Chondrocyte (in vitro differentiated cells): ENCODE results near the gene COG5. TPM values are rescaled to one million over a fixed set of nuclear protein-coding genes. Genes with fewer than 3 reads are reported as not detected.
A peak's percentile ranks its signal among the peaks of the same experiment; 100 is the strongest.

ENCODE experiments used
- DNase-seq: peaks from one replicate; pipeline ENCODE4 v3.0.0; 2021; ENCODE audit warnings: mixed read lengths, low spot score
- H3K27ac Mint-ChIP-seq: one replicate; pipeline ENCODE4 v1.8.0; 2021; ENCODE audit warnings: mild to moderate bottlenecking, moderate library complexity, mixed read lengths; ENCODE audit not compliant: unreplicated experiment
- H3K27me3 Mint-ChIP-seq: 2 replicates; pipeline ENCODE4 v1.8.0; 2021; ENCODE audit warnings: low read depth, mixed read lengths
- H3K36me3 Mint-ChIP-seq: 2 replicates; pipeline ENCODE4 v1.8.0; 2021; ENCODE audit warnings: low read depth, mixed read lengths
- H3K4me1 Mint-ChIP-seq: 2 replicates; pipeline ENCODE4 v1.8.0; 2021; ENCODE audit warnings: low read depth, mild to moderate bottlenecking, mixed read lengths
- H3K4me3 Mint-ChIP-seq: one replicate; pipeline ENCODE4 v1.8.0; 2021; ENCODE audit warnings: mild to moderate bottlenecking, moderate library complexity, mixed read lengths; ENCODE audit not compliant: unreplicated experiment
- H3K9me3 Mint-ChIP-seq: 2 replicates; pipeline ENCODE4 v1.8.0; 2021; ENCODE audit warnings: low read depth, mixed read lengths
- total RNA-seq: library from RNA; stranded (reverse); gene quantifications from 3 replicates; pipeline ENCODE4 v1.2.1, GENCODE V29; 2021
- TF ChIP-seq, protein P1 (sequence below): fragments of 200-600 bp; sonication (generic); IDR thresholded peaks from 2 replicates; pipeline ENCODE4 v1.5.0; 2021; ENCODE audit warnings: antibody characterized with exemption, mild to moderate bottlenecking, moderate library complexity

COG5 gene
- total RNA-seq, 1 donor from 2014 or later = 52.8 TPM

DNA sequence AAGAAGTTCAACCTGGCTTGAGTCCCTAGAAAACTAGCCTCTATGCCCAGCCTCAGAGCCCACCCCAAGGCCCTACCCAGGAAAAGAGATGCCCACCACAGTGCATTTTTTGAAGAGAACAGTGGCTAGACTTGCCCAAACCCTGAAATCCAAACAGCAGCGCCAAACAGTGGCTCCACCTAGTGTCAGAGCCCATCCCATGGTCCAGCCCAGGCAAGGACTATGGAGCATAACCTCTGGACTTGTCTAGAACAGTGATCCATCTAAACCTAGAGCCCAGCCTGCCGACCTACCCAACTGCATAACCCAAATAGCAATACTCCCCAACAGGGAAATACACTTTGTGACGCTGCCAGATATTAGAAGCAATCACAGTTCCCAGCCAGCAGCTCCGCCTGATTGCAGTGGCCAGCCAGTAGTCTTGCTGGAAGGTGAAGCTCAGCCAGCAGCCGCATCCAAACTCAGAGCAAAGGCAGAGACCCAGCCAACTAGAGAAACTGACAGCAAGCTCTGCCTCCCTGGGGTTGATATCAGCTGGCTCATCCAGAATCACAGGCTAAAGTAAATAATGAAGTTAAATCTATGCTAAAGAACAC, 350.4 kb downstream of the COG5 start:
- no peak overlapping the region for H3K27ac Mint-ChIP-seq
- TF ChIP-seq, protein P1, sequence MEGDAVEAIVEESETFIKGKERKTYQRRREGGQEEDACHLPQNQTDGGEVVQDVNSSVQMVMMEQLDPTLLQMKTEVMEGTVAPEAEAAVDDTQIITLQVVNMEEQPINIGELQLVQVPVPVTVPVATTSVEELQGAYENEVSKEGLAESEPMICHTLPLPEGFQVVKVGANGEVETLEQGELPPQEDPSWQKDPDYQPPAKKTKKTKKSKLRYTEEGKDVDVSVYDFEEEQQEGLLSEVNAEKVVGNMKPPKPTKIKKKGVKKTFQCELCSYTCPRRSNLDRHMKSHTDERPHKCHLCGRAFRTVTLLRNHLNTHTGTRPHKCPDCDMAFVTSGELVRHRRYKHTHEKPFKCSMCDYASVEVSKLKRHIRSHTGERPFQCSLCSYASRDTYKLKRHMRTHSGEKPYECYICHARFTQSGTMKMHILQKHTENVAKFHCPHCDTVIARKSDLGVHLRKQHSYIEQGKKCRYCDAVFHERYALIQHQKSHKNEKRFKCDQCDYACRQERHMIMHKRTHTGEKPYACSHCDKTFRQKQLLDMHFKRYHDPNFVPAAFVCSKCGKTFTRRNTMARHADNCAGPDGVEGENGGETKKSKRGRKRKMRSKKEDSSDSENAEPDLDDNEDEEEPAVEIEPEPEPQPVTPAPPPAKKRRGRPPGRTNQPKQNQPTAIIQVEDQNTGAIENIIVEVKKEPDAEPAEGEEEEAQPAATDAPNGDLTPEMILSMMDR = no peak
- H3K9me3 Mint-ChIP-seq = peaks cover 9% of the 10 kb centered on the region
- DNase-seq = no peak
- H3K27me3 Mint-ChIP-seq = no peaks in the 10 kb centered on the region
- peaks cover 12% of the 10 kb centered on the region for H3K36me3 Mint-ChIP-seq
- no peak overlapping the region for H3K4me3 Mint-ChIP-seq
- peaks cover 7% of the 10 kb centered on the region for H3K4me1 Mint-ChIP-seq

DNA sequence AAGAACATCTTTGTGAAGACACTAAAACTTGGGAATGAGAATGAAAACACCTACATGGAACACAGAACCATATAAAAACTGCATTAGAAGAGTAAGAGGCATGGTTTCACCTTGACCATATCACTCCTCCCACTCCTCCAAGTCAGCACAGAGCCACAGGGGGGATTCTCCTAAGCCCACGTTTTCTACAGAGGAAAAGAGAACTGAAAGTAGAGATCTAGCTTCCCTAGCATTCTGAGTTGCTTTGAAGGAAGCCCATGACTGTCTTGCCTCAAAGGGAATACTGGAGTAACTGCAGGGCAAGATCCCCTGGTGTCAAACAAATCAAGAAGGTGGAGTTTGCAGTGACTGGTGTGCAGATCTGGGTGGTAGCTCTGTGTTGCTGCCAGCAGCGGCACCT, 351.0 kb downstream of the COG5 start:
- TF ChIP-seq, protein P1 = no peak
- no peak for DNase-seq
- no peak overlapping the region for H3K27ac Mint-ChIP-seq
- peaks cover 9% of the 10 kb centered on the region for H3K9me3 Mint-ChIP-seq
- no peak overlapping the region for H3K4me3 Mint-ChIP-seq
- peaks cover 12% of the 10 kb centered on the region for H3K36me3 Mint-ChIP-seq
- H3K27me3 Mint-ChIP-seq = no peaks in the 10 kb centered on the region
- H3K4me1 Mint-ChIP-seq = peaks cover 13% of the 10 kb centered on the region

DNA sequence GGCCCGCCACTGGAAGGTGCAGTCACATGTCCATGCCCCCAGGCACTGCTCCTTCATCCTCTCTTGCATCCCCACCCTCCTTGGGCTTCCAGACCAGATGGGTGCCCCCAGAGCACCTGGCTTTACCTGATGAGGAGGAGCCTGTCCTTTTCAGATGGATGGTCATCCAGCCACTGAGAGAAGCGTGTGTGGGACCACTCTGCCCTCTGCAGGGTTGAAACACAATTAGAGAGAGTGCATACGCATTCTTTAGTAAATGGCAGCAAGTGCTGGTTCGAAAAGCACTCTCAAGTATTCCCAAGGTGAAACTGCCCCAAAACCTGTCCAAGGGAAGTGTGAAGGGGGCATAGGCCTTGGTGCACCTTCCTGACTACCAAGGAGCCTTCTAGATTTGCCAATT, 353.3 kb downstream of the COG5 start:
- Mint-ChIP-seq H3K4me3 (no peak overlapping the region), H3K4me1 (peaks cover 35% of the 10 kb centered on the region), H3K27me3 (no peaks in the 10 kb centered on the region), H3K36me3 (peaks cover 13% of the 10 kb centered on the region), H3K9me3 (peaks cover 9% of the 10 kb centered on the region), H3K27ac (no peak overlapping the region)
- TF ChIP-seq, protein P1 = no peak
- no peak for DNase-seq

DNA sequence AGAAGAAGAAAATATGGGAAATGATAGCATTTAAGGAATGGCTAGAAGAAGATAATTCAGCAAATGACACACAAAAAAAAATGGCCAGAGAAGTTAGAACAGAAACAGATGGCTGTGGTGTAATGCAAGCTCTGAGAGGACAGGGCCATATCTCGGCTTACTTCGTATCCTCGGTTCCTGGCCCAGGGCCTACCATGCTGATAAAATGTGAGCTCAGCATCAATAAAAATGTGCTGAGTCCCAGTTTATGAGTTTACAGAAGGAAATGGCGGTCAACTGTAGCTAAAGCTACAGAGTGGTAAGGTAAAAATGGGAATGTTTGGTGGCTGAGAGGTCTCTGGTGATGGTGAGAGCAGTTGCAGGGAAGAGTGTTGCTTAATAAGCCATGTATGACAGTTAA, 354.2 kb downstream of the COG5 start:
- TF ChIP-seq, protein P1 = no peak
- DNase-seq = no peak
- Mint-ChIP-seq H3K4me1 (peaks cover 35% of the 10 kb centered on the region), H3K4me3 (no peak overlapping the region), H3K9me3 (peaks cover 6% of the 10 kb centered on the region), H3K36me3 (peaks cover 16% of the 10 kb centered on the region), H3K27me3 (no peaks in the 10 kb centered on the region), H3K27ac (peak overlapping the region; percentile 97)

DNA sequence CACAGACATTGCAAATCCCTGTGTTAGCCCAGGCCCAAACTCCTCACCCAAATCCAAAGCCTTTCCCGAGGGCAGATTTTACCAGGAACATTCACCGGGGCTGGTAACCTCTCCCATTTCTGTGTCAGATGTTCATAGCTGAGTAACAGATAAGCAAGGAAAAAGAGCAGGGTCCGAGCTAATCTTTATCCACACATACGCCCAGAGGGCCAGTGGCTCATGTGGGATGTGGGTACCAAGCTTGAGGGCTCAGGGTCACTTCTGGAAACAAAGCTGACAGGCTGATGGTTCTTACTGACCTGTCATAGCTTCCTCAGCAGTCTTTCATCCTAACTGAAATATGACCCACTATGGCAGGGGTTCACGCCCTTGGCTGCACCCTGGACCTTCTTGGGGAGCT, 355.2 kb downstream of the COG5 start:
- peaks cover under 1% of the 10 kb centered on the region for H3K9me3 Mint-ChIP-seq
- H3K4me3 Mint-ChIP-seq = peak overlapping the region; percentile 27
- peak overlapping the region; percentile 97 for H3K27ac Mint-ChIP-seq
- peaks cover 21% of the 10 kb centered on the region for H3K36me3 Mint-ChIP-seq
- peaks cover 35% of the 10 kb centered on the region for H3K4me1 Mint-ChIP-seq
- TF ChIP-seq, protein P1 = no peak
- no peak for DNase-seq
- H3K27me3 Mint-ChIP-seq = no peaks in the 10 kb centered on the region
